GM10248 (cell line): ENCODE data around the gene MCRS1.

Source experiments
- CTCF ChIA-PET: fragments of 300-600 bp; sonication (Branson Sonifier 250); formaldehyde crosslinking; extraction: SDS; loops from one replicate; lab custom pipeline; 2021; ENCODE audit warnings: antibody characterized with exemption; lab: Yijun Ruan, JAX
- POLR2A ChIA-PET: fragments of 350-650 bp; sonication (Branson Sonifier 250); formaldehyde crosslinking; extraction: SDS; loops from one replicate; lab custom pipeline; 2020; ENCODE audit warnings: antibody characterized with exemption; lab: Yijun Ruan, JAX
- DNase-seq: peaks from one replicate; pipeline ENCODE4 v3.0.0; 2012; ENCODE audit errors: extremely low spot score
- CTCF ChIP-seq: IDR thresholded peaks from 2 replicates; pipeline ENCODE4 v1.5.1; 2012; ENCODE audit warnings: mild to moderate bottlenecking, low read depth; ENCODE audit errors: extremely low read depth, missing control alignments, control extremely low read depth

The MCRS1 gene

GRCh38 chr12:49531745-49532144, 36.2 kb downstream of the MCRS1 start:
- CTCF ChIA-PET, result interaction anchor here (1.1 to 4.5 kb wide), 5 partner anchors 18 to 185 kb away, joined by 3 to 37 read pairs (median 3); partner anchors contain the start of genes DNAJC22 and SPATS2
- DNase-seq, result no peak
- no peak for TF ChIP-seq CTCF
- POLR2A ChIA-PET, result no interaction called here

GRCh38 chr12:49529414-49529813, 38.5 kb downstream of the MCRS1 start:
- no peak for TF ChIP-seq CTCF
- POLR2A ChIA-PET, result no interaction called here
- peak; percentile 25 for DNase-seq
- CTCF ChIA-PET, result interaction anchor here (1.3 to 1.5 kb wide), 3 partner anchors 17 to 188 kb away, joined by 3 to 4 read pairs (median 3); no protein-coding TSS in a partner anchor

- CTCF ChIA-PET, result interaction anchor here (0.8 to 4.1 kb wide), 7 partner anchors 13 to 170 kb away, joined by 3 to 18 read pairs (median 6); no protein-coding TSS in a partner anchor
- DNase-seq, result no peak
- TF ChIP-seq CTCF, result no peak
- POLR2A ChIA-PET, result no interaction called here
Observed at GRCh38 chr12:49527361-49528130, 40.4 kb downstream of the MCRS1 start.

- CTCF ChIA-PET, result interaction anchor here (1.1 to 4.1 kb wide), 6 partner anchors 12 to 184 kb away, joined by 4 to 18 read pairs (median 13); partner anchors contain the start of gene KCNH3
- POLR2A ChIA-PET, result no interaction called here
- TF ChIP-seq CTCF, result no peak
- DNase-seq, result no peak
Observed at GRCh38 chr12:49525942-49526341, 42.0 kb downstream of the MCRS1 start.

- DNase-seq, result no peak
- ChIA-PET POLR2A (no interaction called here), CTCF (interaction anchor here (0.8 to 4.1 kb wide), 10 partner anchors 8 to 236 kb away, joined by 3 to 15 read pairs (median 6); partner anchors contain the start of gene KCNH3)
- no peak for TF ChIP-seq CTCF
Observed at GRCh38 chr12:49524660-49525324, 43.1 kb downstream of the MCRS1 start.

GRCh38 chr12:49521389-49521788, 46.6 kb downstream of the MCRS1 start:
- CTCF ChIA-PET, result interaction anchor here (0.9 to 12.4 kb wide), 3 partner anchors 160 to 174 kb away, joined by 3 to 410 read pairs (median 5); partner anchors contain the start of gene SPATS2
- POLR2A ChIA-PET, result no interaction called here
- no peak for DNase-seq
- TF ChIP-seq CTCF, result no peak
